Adrenal gland (tissue), 12 donors: ENCODE results near the gene SPSB4. TPM values are rescaled to one million over a fixed set of nuclear protein-coding genes. Genes with fewer than 3 reads are reported as not detected.

Source experiments
- DNase-seq, 7 donors: peaks; one replicate each; pipeline ENCODE4 v3.0.0-alpha.2; 2019 to 2020
- H3K27ac ChIP-seq, 5 donors: fragments of 200-600 bp; sonication (generic) in 4 of 5; 1 replicate in 3 of 5; 2 replicates in 2 of 5; pipeline versions ENCODE4 v1.5.1 to v1.8.0; 2016 to 2020; ENCODE audit warnings: mild to moderate bottlenecking in 1 of 5
- H3K27me3 ChIP-seq: fragments of 200-600 bp; 2 replicates; pipeline ENCODE4 v1.8.0; 2021
- H3K36me3 ChIP-seq, 2 donors: fragments of 200-600 bp; replicated peaks in 1 of 2; 1 replicate in 1 of 2; 2 replicates in 1 of 2; pipeline versions ENCODE4 v1.5.1 to v1.8.0; 2018 to 2022
- H3K4me1 ChIP-seq, 2 donors: fragments of 200-600 bp; replicated peaks in 1 of 2; 1 replicate in 1 of 2; 2 replicates in 1 of 2; pipeline versions ENCODE4 v1.5.1 to v1.8.0; 2018 to 2021
- H3K4me3 ChIP-seq, 4 donors: fragments of 200-600 bp; sonication (generic) in 3 of 4; one replicate each; pipeline ENCODE4 v1.5.1; 2016 to 2018
- H3K9me3 ChIP-seq, 3 donors: fragments of 200-600 bp; sonication (generic) in 1 of 3; replicated peaks in 1 of 3; 1 replicate in 2 of 3; 2 replicates in 1 of 3; pipeline versions ENCODE4 v1.5.1 to v1.8.0; 2016 to 2021
- POLR2A ChIP-seq, 2 donors: fragments of 450-650 bp; IDR thresholded peaks; one replicate each; pipeline ENCODE4 v1.6.1; 2017; ENCODE audit warnings: antibody characterized with exemption in 2 of 2, mild to moderate bottlenecking in 2 of 2, moderate library complexity in 1 of 2
- WGBS, 4 donors: extraction: QIAGEN DNeasy Blood & Tissue Kit in 2 of 4; methylation state at CpG; one replicate each; pipeline versions ENCODE4 v1.1.5 to v1.1.7; 2013 to 2017; 5-methylcytosine and 5-hydroxymethylcytosine counted together
- intact Hi-C, 2 donors: fragments of 100-400 bp; cut with DNase I; formaldehyde crosslinking; loops; one replicate each; pipeline versions ENCODE4 v1.14.1 to v1.15.0; 2022 to 2023
- polyA plus RNA-seq, 3 donors: library from polyadenylated mRNA; stranded (reverse); fragments of 200-250 nt in 2 of 3; fragments of 350-450 nt in 1 of 3; fragmentation: Illumina TruSeq in 1 of 3; extraction: RNeasy Lipid Tissue Mini Kit (QIAGEN cat#74804) in 1 of 3; gene quantifications; one replicate each; pipeline ENCODE4 v1.2.3, GENCODE V29; 2013 to 2014
- total RNA-seq, 9 donors: library from RNA; depleted of rRNA in 4 of 9; stranded (reverse); fragments of >200 nt in 4 of 9; fragments of 120-200 nt in 1 of 9; fragmentation: NEBNext Ultra II Directional in 1 of 9; extraction: Animal tissue kit (Norgen Biotek cat#: 25700) in 1 of 9; gene quantifications; one replicate each; pipeline versions ENCODE4 v1.1.0 to v1.2.4, GENCODE V29; 2013 to 2023
- TF ChIP-seq, protein P1 (sequence below), 6 experiments: fragments of 450-650 bp in 4 of 6; fragments of 200-600 bp in 2 of 6; sonication (generic) in 1 of 6; IDR thresholded peaks; 1 replicate in 5 of 6; 2 replicates in 1 of 6; pipeline versions ENCODE4 v1.5.1 to v1.8.0; 2016 to 2021; ENCODE audit warnings: antibody characterized with exemption in 6 of 6, mild to moderate bottlenecking in 2 of 6, moderate library complexity in 1 of 6
- donor health status: healthy with polysubstance abuse.
- donor health status: Bipolar disorder and iron deficiency.
- donor health status: DM: yes; HTN: yes; CAD: no.
- donor health status: DM: no; HTN: no; CAD: no.
- donor health status: DM: no; HTN: no; CAD: no.
- donor health status: DM: yes; HTN: yes; CAD: no.

The SPSB4 gene
- total and polyA plus RNA-seq, 12 donors: 0.18 to 4.0 (median 1.1) TPM; not detected in 1

DNA sequence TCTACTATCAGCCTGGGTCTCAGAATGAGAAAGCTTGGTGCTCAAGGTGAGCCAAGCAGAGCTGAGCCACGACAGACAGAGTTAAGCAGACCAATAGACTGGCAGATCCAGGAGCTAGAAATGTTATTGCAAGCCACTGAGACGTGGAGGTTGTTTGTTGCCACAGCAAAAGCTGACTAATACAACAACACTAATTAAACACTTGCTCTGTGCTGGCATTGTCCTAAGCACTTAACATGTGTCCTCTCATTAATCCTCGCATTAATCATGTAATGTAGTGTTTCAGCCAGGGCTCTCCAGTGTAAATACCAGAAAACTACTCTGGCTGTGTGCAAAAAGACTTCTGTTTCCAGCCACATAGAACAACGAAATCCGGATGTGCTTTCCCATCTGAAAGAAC lies 11.6 kb upstream of the SPSB4 start:
- WGBS, 4 donors: 50 to 72% (median 60%) methylated on average over 5 of the region's 5 CpGs
- intact Hi-C loops: no loop called here
- Histone ChIP-seq H3K4me3 (no peak overlapping the region), H3K27ac (no peak overlapping the region), H3K27me3 (peaks cover 4% of the 10 kb centered on the region), H3K36me3 (no peaks in the 10 kb centered on the region), H3K9me3 (peaks cover 0 to 5% (median 0%) of the 10 kb centered on the region in 3 donors), H3K4me1 (no peaks in the 10 kb centered on the region)
- DNase-seq: no peak
- TF ChIP-seq POLR2A (IDR thresholded peaks at IDR 0.05): no peak
- TF ChIP-seq, protein P1, sequence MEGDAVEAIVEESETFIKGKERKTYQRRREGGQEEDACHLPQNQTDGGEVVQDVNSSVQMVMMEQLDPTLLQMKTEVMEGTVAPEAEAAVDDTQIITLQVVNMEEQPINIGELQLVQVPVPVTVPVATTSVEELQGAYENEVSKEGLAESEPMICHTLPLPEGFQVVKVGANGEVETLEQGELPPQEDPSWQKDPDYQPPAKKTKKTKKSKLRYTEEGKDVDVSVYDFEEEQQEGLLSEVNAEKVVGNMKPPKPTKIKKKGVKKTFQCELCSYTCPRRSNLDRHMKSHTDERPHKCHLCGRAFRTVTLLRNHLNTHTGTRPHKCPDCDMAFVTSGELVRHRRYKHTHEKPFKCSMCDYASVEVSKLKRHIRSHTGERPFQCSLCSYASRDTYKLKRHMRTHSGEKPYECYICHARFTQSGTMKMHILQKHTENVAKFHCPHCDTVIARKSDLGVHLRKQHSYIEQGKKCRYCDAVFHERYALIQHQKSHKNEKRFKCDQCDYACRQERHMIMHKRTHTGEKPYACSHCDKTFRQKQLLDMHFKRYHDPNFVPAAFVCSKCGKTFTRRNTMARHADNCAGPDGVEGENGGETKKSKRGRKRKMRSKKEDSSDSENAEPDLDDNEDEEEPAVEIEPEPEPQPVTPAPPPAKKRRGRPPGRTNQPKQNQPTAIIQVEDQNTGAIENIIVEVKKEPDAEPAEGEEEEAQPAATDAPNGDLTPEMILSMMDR (IDR thresholded peaks at IDR 0.05): no peak

DNA sequence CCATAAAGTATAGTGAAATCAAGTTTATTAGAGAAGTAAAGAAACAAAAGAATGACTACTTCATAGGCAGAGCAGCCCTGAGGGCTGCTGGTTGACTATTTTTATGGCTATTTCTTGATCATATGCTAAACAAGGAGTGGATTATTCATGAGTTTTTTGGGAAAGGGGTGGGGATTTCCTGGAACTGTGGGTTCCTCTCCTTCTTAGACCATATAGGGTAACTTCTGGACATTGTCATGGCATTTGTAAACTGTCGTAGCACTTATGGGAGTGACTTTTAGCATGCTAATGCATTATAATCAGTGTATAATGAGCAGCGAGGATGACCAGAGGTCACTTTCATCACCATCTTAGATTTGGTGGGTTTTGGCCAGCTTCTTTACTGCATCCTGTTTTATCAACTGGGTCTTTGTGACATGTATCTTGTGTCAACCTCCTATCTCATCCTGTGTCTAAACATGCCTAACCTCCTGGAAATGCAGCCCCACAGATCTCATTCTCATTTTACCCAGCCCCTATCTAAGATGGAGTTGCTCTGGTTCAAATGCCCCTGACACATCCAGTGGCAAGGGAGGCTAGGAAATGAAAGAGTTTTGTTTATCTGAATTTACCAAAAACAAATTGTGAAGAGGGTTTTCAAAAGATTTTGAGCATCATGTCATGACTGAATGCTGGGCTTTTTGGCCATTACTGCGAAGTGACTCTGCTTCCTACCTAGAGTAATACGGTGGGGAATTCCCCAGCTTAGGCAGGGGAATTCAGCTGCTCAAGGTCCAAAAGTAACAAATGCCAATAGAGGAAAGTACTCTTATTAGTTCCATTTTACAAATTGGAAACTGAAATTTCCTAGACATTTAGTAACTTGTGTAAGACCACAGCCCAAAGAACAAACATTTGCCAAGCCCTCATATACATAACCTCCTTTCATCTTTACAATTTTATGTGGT lies 6.2 kb upstream of the SPSB4 start:
- no peak for DNase-seq
- no peaks in the 10 kb centered on the region for H3K36me3 ChIP-seq
- peaks cover 0 to 5% (median 0%) of the 10 kb centered on the region in 3 donors for H3K9me3 ChIP-seq
- H3K4me1 ChIP-seq: no peaks in the 10 kb centered on the region
- 73 to 89% (median 81%) methylated on average over 4 of the region's 4 CpGs for WGBS, 4 donors
- TF ChIP-seq POLR2A (IDR thresholded peaks at IDR 0.05): no peak
- TF ChIP-seq, protein P1 (IDR thresholded peaks at IDR 0.05): no peak
- H3K27me3 ChIP-seq: peaks cover 3% of the 10 kb centered on the region
- H3K27ac ChIP-seq: no peak overlapping the region
- intact Hi-C loops: no loop called here
- no peak overlapping the region for H3K4me3 ChIP-seq

DNA sequence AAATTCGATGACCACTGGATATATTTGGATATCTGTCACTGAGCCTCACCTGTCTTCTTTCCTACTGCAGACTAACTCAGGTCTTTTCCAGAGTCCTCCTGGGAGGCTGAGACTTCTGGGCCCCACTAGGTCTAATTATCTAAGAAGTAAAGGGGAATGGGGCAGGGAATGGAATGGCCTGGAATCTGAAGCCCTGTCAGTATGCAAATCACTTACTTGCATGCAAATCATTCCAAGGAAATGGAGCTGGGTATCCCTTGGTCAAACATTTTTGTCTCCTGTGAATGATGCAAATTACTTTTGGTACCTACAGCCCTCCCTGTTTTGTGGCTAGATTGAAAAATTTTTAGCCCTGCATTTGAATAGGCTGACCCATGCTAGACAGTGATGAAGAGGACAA lies 5.3 kb upstream of the SPSB4 start:
- peaks cover 0 to 5% (median 0%) of the 10 kb centered on the region in 3 donors for H3K9me3 ChIP-seq
- intact Hi-C loops: no loop called here
- H3K36me3 ChIP-seq: no peaks in the 10 kb centered on the region
- WGBS, 4 donors: 68 to 100% (median 76%) methylated on average over 1 of the region's 1 CpG
- H3K27me3 ChIP-seq: peaks cover 7% of the 10 kb centered on the region
- H3K4me3 ChIP-seq: no peak overlapping the region
- no peak for TF ChIP-seq POLR2A (IDR thresholded peaks at IDR 0.05)
- TF ChIP-seq, protein P1 (IDR thresholded peaks at IDR 0.05): no peak
- no peak overlapping the region for H3K27ac ChIP-seq
- H3K4me1 ChIP-seq: peaks cover 0 to 2% of the 10 kb centered on the region in 2 donors
- no peak for DNase-seq

DNA sequence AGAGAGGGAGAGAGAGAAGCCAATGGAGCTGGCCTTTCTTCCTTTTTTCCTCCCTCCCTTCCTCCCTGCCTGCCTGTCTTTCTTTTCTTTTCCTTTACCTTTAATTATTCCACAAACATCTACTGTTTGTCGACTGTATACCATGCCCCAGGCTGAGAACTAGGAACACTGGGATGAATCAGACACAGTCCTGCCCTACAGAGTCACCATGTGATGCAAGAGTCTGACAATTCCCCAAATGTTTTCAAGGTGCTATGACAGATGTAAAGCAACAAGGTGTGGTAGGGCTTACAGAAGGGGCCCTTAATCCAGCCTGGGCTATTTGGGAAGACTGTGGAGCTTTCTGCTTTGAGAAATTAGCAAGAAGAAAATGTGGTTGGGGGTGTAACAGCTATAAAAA lies 4.0 kb upstream of the SPSB4 start:
- WGBS, 4 donors: 76 to 90% (median 83%) methylated on average over 1 of the region's 1 CpG
- Histone ChIP-seq H3K4me3 (no peak overlapping the region), H3K27ac (no peak overlapping the region), H3K36me3 (no peaks in the 10 kb centered on the region), H3K4me1 (peaks cover 0 to 15% of the 10 kb centered on the region in 2 donors), H3K27me3 (peaks cover 19% of the 10 kb centered on the region), H3K9me3 (peaks cover 0 to 2% (median 0%) of the 10 kb centered on the region in 3 donors)
- TF ChIP-seq, protein P1 (IDR thresholded peaks at IDR 0.05): no peak
- no peak for TF ChIP-seq POLR2A (IDR thresholded peaks at IDR 0.05)
- intact Hi-C loops: no loop called here
- DNase-seq: no peak
